PC-9 (cell line): ENCODE measurements around the gene DRG1. TPM values are rescaled to one million over a fixed set of nuclear protein-coding genes. Genes with fewer than 3 reads are reported as not detected.
"Not testable (repeated sequence)": the region's sequence is repeated elsewhere in the genome, so short reads cannot be mapped to it uniquely, and the experiment has no call there.

ENCODE experiments used
- BruUV-seq: library from RNA; stranded (reverse); fragments of 400-500 nt; replicated peaks from 2 replicates; lab custom pipeline; 2021; lab: Mats Ljungman, UMichigan
- CTCF ChIA-PET: fragments of 300-600 bp; sonication (Branson Sonifier 250); formaldehyde crosslinking; loops from one replicate; lab custom pipeline; 2022; ENCODE audit warnings: antibody characterized with exemption; lab: Charles Lee
- POLR2A ChIA-PET: fragments of 300-600 bp; sonication (Branson Sonifier 250); formaldehyde crosslinking; loops from one replicate; lab custom pipeline; 2022; ENCODE audit warnings: antibody characterized with exemption; ENCODE audit not compliant: unreplicated experiment; lab: Charles Lee
- DNase-seq, 2 experiments: peaks; one replicate each; pipeline versions ENCODE4 v3.0.0 to v3.0.0-alpha.2; 2015 to 2022; ENCODE audit warnings: mixed read lengths in 1 of 2
- H2AFZ ChIP-seq: fragments of 200-600 bp; sonication (generic); 2 replicates; pipeline ENCODE4 v1.8.1; 2017; ENCODE audit warnings: antibody characterized with exemption
- H3F3A ChIP-seq: fragments of 200-600 bp; sonication (generic); 2 replicates; pipeline ENCODE4 v1.8.1; 2017; ENCODE audit warnings: antibody characterized with exemption, mild to moderate bottlenecking, low read depth; ENCODE audit not compliant: insufficient read depth
- H3K27ac ChIP-seq: fragments of 200-600 bp; sonication (generic); 2 replicates; pipeline ENCODE4 v1.6.1; 2016; ENCODE audit warnings: mixed run types
- H3K27me3 ChIP-seq: fragments of 200-600 bp; sonication (generic); 2 replicates; pipeline ENCODE4 v1.6.1; 2016; ENCODE audit warnings: low read depth, mixed run types; ENCODE audit not compliant: insufficient read depth
- H3K36me3 ChIP-seq: fragments of 200-600 bp; sonication (generic); 2 replicates; pipeline ENCODE4 v1.6.1; 2016; ENCODE audit warnings: low read depth, mixed run types
- H3K4me1 ChIP-seq: fragments of 200-600 bp; sonication (generic); replicated peaks from 2 replicates; pipeline ENCODE4 v1.6.1; 2016; ENCODE audit warnings: mixed run types; ENCODE audit not compliant: insufficient read depth
- H3K4me2 ChIP-seq: fragments of 200-600 bp; sonication (generic); 2 replicates; pipeline ENCODE4 v1.6.1; 2017; ENCODE audit warnings: mixed run types
- H3K4me3 ChIP-seq: fragments of 200-600 bp; sonication (generic); 2 replicates; pipeline ENCODE4 v1.6.1; 2016; ENCODE audit warnings: mixed run types
- H3K79me2 ChIP-seq: fragments of 200-600 bp; sonication (generic); 2 replicates; pipeline ENCODE4 v1.6.1; 2017; ENCODE audit warnings: low read depth, mixed run types
- H3K9me2 ChIP-seq: fragments of 200-600 bp; sonication (generic); 2 replicates; pipeline ENCODE4 v1.8.1; 2017; ENCODE audit warnings: mild to moderate bottlenecking; ENCODE audit not compliant: insufficient read depth
- H3K9me3 ChIP-seq: fragments of 200-600 bp; sonication (generic); 2 replicates; pipeline ENCODE4 v1.8.1; 2016; ENCODE audit warnings: low read depth; ENCODE audit not compliant: insufficient read depth
- H4K20me1 ChIP-seq: fragments of 200-600 bp; sonication (generic); 2 replicates; pipeline ENCODE4 v1.8.1; 2017; ENCODE audit not compliant: insufficient read depth
- CTCF ChIP-seq: fragments of 200-600 bp; sonication (generic); conservative IDR thresholded peaks from 2 replicates; pipeline ENCODE4 v1.6.1; 2017; ENCODE audit warnings: mixed run types, antibody characterized with exemption, mild to moderate bottlenecking, moderate library complexity
- EZH2 ChIP-seq: fragments of 200-600 bp; sonication (generic); IDR thresholded peaks from 2 replicates; pipeline ENCODE4 v1.8.0; 2017; ENCODE audit warnings: antibody characterized with exemption, low read depth
- intact Hi-C: fragments of 100-400 bp; cut with micrococcal nuclease; formaldehyde crosslinking; loops from one replicate; pipeline ENCODE4 v1.10.0; 2022; ENCODE audit not compliant: unreplicated experiment
- total RNA-seq: library from RNA; stranded (reverse); gene quantifications from 2 replicates; pipeline ENCODE4 v1.2.3, GENCODE V29; 2021

DRG1 gene
- total RNA-seq, 1 experiment from 2014 or later: 73.8 TPM

GRCh38 chr22:31378123-31378522 is 21.3 kb upstream of the DRG1 start:
- DNase-seq: no peak
- Histone ChIP-seq H3K9me2 (no peaks in the 10 kb centered on the region), H3K27ac (no peak overlapping the region), H3K9me3 (no peaks in the 10 kb centered on the region), H2AFZ (no peak overlapping the region), H3F3A (no peaks in the 10 kb centered on the region), H3K36me3 (no peaks in the 10 kb centered on the region), H3K79me2 (no peaks in the 10 kb centered on the region), H3K4me3 (no peak overlapping the region), H3K4me1 (no peaks in the 10 kb centered on the region), H4K20me1 (no peaks in the 10 kb centered on the region), H3K4me2 (no peak overlapping the region), H3K27me3 (no peaks in the 10 kb centered on the region)
- TF ChIP-seq EZH2: no peak
- TF ChIP-seq CTCF: no peak
- ChIA-PET CTCF (no interaction called here), POLR2A (no interaction called here)
- intact Hi-C loops: no loop called here
- BruUV-seq: no TSS peak

GRCh38 chr22:31378651-31379050 is 20.8 kb upstream of the DRG1 start:
- H3F3A ChIP-seq, H2AFZ ChIP-seq, H4K20me1 ChIP-seq, H3K4me2 ChIP-seq, H3K4me1 ChIP-seq, H3K9me3 ChIP-seq, H3K36me3 ChIP-seq, BruUV-seq, POLR2A ChIA-PET, CTCF ChIA-PET, intact Hi-C loops, H3K9me2 ChIP-seq, H3K27ac ChIP-seq, H3K4me3 ChIP-seq, H3K27me3 ChIP-seq, DNase-seq, H3K79me2 ChIP-seq: not testable (repeated sequence)

GRCh38 chr22:31393893-31394292 is 5.5 kb upstream of the DRG1 start:
- intact Hi-C loops: no loop called here
- Histone ChIP-seq H3K36me3 (no peaks in the 10 kb centered on the region), H3K9me2 (no peaks in the 10 kb centered on the region), H3K4me2 (no peak overlapping the region), H4K20me1 (no peaks in the 10 kb centered on the region), H3K27ac (no peak overlapping the region), H3K4me3 (no peak overlapping the region), H3K9me3 (no peaks in the 10 kb centered on the region), H2AFZ (no peak overlapping the region), H3K79me2 (no peaks in the 10 kb centered on the region), H3F3A (peaks cover 15% of the 10 kb centered on the region), H3K4me1 (peaks cover 5% of the 10 kb centered on the region; the same call in 1 of the 2 replicates), H3K27me3 (no peaks in the 10 kb centered on the region)
- no TSS peak for BruUV-seq
- TF ChIP-seq CTCF: no peak
- DNase-seq: no peak
- CTCF ChIA-PET: no interaction called here
- POLR2A ChIA-PET: interaction anchor here (0.6 kb wide), 1 partner anchor 144 kb away, joined by 6 read pairs; no protein-coding TSS in a partner anchor

DNA sequence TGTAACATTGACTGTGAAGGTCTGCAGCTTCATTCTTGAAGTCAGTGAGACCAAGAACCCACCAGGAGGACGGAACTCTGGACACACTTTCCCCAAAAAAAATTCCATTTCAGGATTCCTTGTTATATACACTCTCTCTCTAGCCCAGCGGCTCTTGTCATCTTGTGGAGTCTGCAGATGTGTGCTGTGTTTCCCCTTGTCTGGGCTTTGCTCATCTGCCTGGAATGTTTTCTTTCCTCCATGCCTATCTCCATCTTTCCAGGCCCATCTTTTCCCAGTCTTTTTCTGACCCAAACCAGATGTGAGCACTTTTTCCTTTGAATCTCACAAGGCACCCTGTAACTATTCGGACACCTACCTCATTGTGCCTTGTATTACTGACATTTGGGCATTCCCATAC is 5.1 kb upstream of the DRG1 start:
- no TSS peak for BruUV-seq
- Histone ChIP-seq H3K9me3 (no peaks in the 10 kb centered on the region), H4K20me1 (no peaks in the 10 kb centered on the region), H2AFZ (no peak overlapping the region), H3K27ac (no peak overlapping the region), H3K4me2 (no peak overlapping the region), H3K27me3 (no peaks in the 10 kb centered on the region), H3K36me3 (no peaks in the 10 kb centered on the region), H3K4me3 (no peak overlapping the region), H3K79me2 (no peaks in the 10 kb centered on the region), H3F3A (peaks cover 15% of the 10 kb centered on the region), H3K9me2 (no peaks in the 10 kb centered on the region), H3K4me1 (peaks cover 6% of the 10 kb centered on the region; the same call in 1 of the 2 replicates)
- TF ChIP-seq EZH2 (no peak), CTCF (no peak)
- intact Hi-C loops: no loop called here
- ChIA-PET CTCF (no interaction called here), POLR2A (no interaction called here)
- DNase-seq: no peak
